GM21737 (cell line): ENCODE data around the gene TREML4.
"Not testable (repeated sequence)": the region's sequence is repeated elsewhere in the genome, so short reads cannot be mapped to it uniquely, and the experiment has no call there.

ENCODE experiments used
- ATAC-seq: cut with Tn5 transposase; IDR thresholded peaks from one replicate; pipeline ENCODE4 v1.9.1; 2021; ENCODE audit warnings: mild to moderate bottlenecking, moderate library complexity; ENCODE audit not compliant: unreplicated experiment

The TREML4 gene

GRCh38 chr6:41228096-41228495 lies at the start of gene TREML4:
TSS of gene TREML4 (plus strand) at chr6:41228349. CDS start at chr6:41228428, 79 bp downstream.
- no peak for ATAC-seq

- no peak for ATAC-seq
Observed at GRCh38 chr6:41179163-41179562, 49.0 kb upstream of the TREML4 start.

- ATAC-seq: no peak
Observed at GRCh38 chr6:41181566-41181965, 46.6 kb upstream of the TREML4 start.

GRCh38 chr6:41182069-41183034 lies 45.8 kb upstream of the TREML4 start:
- ATAC-seq: no peak

- ATAC-seq: no peak
Observed at GRCh38 chr6:41184761-41185160, 43.4 kb upstream of the TREML4 start.

- ATAC-seq: no peak
Observed at GRCh38 chr6:41186031-41186562, 42.1 kb upstream of the TREML4 start.

GRCh38 chr6:41187924-41188886 lies 39.9 kb upstream of the TREML4 start:
- no peak for ATAC-seq

GRCh38 chr6:41189046-41189445 lies 39.1 kb upstream of the TREML4 start:
- ATAC-seq: not testable (repeated sequence)

GRCh38 chr6:41189967-41190366 lies 38.2 kb upstream of the TREML4 start:
- no peak for ATAC-seq

GRCh38 chr6:41190791-41191190 lies 37.4 kb upstream of the TREML4 start:
- no peak for ATAC-seq

- ATAC-seq: no peak
Observed at GRCh38 chr6:41191569-41191968, 36.6 kb upstream of the TREML4 start.

GRCh38 chr6:41193171-41193734 lies 34.9 kb upstream of the TREML4 start:
- ATAC-seq: no peak

- no peak for ATAC-seq
Observed at GRCh38 chr6:41193884-41194283, 34.3 kb upstream of the TREML4 start.

- ATAC-seq: no peak
Observed at GRCh38 chr6:41194386-41194785, 33.8 kb upstream of the TREML4 start.

- no peak for ATAC-seq
Observed at GRCh38 chr6:41197234-41197633, 30.9 kb upstream of the TREML4 start.

GRCh38 chr6:41199552-41200246 lies 28.4 kb upstream of the TREML4 start:
- ATAC-seq: peak; percentile 44

GRCh38 chr6:41200296-41200900 lies 27.8 kb upstream of the TREML4 start:
- peak; percentile 26 for ATAC-seq

GRCh38 chr6:41200901-41201763 lies 27.0 kb upstream of the TREML4 start, which contains the start of gene TREML2:
TSS of gene TREML2 (minus strand) at chr6:41201149. CDS start at chr6:41201008, 141 bp downstream.
- ATAC-seq: peak; percentile 31

GRCh38 chr6:41201764-41202173 lies 26.4 kb upstream of the TREML4 start:
- no peak for ATAC-seq
